ENCODE results near the gene ST6GALNAC3.
"Not testable (repeated sequence)": the region's sequence is repeated elsewhere in the genome, so short reads cannot be mapped to it uniquely, and the experiment has no call there.

The ST6GALNAC3 gene

DNA sequence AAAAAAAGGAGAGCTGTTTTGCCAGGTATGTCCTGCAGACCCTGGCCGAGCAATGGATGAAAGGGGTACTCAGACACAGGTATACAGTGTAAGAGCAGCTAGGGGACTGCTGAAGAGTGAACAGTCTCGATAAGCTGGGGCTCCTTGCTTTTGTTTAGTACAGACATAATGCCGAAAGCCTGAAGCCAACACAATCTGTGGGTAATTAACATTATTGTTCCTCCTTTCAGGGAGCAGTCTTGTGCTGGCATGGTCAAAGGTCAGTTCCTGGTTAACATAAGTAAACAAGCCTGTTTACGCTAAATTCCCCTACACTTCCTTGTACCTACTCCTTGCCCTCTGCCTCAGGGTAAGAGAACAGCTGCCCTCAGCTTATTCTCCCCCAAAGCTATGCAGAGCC lies 520.5 kb downstream of the ST6GALNAC3 start:
- DNase-seq = no peak

- no peak for DNase-seq
These were observed 526.9 kb downstream of the ST6GALNAC3 start for GRCh38 chr1:76601465-76601864.

GRCh38 chr1:76607717-76608116 lies 533.2 kb downstream of the ST6GALNAC3 start:
- no peak for DNase-seq

- DNase-seq = no peak
These were observed 537.4 kb downstream of the ST6GALNAC3 start for GRCh38 chr1:76611770-76612445.

GRCh38 chr1:76613886-76614285 lies 539.3 kb downstream of the ST6GALNAC3 start:
- no peak for DNase-seq

DNA sequence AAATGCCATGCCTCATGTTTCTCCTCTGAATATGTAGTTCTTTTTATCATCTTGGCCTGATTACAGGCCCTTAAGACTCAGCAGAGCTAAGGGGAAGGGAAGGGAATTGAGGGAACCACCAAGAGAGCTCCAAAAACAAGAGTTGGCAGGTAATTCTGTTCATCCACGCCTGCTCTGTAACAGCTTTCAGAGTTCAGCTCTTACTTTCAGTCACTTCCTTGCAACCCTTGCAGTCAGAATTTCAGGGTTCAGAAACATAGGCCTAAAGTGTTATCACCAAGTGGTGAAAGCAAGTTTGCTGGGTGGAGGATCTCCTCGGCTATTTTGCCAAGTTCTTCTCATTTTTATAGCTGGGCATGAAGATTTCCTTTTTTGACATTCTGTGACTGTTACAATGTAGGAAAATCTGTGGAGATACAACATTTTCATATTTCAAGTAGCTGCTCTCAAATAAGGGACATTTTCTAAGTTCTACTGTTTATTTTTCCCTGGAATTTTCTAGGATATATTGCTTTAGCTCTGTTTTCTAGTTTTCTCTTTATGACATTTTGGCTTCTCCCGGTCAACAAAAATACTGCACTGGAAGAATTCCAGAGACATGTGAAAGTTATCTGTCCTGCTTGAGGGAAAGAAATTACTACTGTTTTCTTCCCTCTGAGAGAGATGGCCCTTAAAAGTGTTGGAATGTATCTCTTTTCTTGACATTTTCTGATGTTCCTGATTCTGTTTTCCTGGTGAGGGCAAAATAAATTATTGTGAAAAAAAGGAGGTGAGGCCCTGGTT lies 540.9 kb downstream of the ST6GALNAC3 start:
- DNase-seq = no peak

DNA sequence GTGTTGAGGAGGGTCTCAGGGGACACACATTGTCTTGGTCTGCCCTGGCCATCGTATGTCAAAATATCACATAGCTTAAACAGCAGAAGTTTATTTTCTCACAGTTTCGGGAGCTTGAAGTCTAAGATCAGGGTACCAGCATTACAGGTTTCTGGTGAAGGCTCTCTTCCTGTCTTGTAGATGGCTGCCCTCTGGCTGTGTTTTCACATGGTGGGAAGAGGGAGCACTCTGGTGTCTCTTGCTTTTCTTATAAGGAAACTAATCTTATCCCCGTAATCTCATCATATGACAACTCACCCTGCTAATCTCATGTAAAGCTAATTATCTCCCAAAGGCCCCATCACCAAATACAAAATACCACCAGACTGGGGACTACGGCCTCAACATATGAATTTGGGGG lies 545.8 kb downstream of the ST6GALNAC3 start:
- DNase-seq = no peak

- DNase-seq = no peak
These were observed 548.4 kb downstream of the ST6GALNAC3 start for GRCh38 chr1:76622774-76623528.

- no peak for DNase-seq
These were observed 551.5 kb downstream of the ST6GALNAC3 start for GRCh38 chr1:76625886-76626678.

DNA sequence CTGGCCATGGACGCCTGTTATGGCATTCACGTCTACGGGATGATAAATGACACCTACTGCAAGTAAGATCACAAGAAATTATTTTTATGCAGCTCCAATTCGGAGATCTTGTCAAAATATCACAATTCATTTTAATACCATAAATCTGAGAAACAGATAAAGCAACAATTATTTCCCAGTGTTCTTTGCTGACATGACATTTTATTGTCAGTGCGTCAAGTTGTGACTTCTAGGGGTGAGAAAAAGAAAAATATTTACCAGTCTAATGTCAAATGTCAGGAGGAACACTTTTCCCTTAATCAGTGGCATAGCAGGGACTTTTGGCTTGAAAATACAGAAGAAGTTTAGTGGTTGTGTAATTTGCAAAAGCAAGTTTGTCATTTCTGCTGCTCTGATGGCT lies 553.0 kb downstream of the ST6GALNAC3 start:
- no peak for DNase-seq

DNA sequence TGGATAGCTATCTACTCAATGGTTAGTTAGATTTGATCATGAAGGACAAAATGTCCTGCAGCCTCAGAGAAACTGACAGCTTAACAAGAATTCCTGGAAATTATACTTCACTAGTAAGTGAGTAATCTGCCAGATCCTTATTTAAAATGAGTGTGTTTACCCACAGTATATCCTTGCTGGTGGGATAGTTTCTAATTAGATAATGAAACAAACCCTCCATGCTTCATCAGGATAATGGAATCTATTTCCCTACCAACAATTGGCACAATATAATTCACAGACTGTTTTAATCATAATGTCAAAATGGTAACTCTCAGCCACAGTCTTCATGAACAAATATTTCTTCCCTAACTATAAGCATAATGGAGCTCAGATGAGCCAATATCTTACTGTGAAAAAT lies 553.4 kb downstream of the ST6GALNAC3 start:
- no peak for DNase-seq

DNA sequence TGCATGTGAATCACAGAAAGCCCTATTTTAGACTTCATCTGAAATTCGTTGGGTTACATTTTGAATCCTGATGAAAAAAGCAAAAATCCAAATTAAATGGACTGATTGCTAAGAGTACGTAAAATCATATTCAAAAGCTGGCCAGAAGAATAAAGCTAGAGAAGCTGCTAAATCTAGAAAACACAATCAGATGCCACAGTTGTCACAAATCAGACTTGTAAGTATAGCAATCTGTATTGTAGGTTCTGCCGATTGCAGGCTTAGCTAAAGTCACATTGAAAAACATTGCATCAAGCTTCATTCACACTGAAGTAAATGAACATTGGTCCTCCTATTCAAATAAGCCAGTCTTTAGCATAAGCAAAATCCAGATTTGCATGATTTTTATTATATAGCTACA lies 557.6 kb downstream of the ST6GALNAC3 start:
- no peak for DNase-seq

DNA sequence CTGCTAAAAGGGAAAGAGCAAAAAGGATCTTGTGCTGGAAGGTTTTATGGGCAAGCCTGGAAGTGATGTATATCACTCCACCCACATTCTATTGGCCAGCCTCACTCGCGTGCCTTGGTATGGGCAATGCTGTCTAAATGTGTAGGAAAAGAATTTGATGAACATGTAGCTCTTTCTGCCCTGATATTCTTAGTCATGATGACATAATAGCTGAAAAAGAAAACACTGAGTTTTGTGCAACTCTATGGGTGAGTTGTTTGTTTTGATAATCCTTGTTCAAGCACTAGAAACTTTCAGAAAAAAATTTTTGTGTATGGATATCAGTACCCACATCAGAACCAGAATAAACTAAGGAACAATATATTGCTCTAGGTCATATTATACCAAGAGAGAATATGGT lies 561.2 kb downstream of the ST6GALNAC3 start:
- no peak for DNase-seq

- DNase-seq = no peak
These were observed 564.6 kb downstream of the ST6GALNAC3 start for GRCh38 chr1:76639181-76639580.

- no peak for DNase-seq
These were observed 565.5 kb downstream of the ST6GALNAC3 start for GRCh38 chr1:76640092-76640491.

DNA sequence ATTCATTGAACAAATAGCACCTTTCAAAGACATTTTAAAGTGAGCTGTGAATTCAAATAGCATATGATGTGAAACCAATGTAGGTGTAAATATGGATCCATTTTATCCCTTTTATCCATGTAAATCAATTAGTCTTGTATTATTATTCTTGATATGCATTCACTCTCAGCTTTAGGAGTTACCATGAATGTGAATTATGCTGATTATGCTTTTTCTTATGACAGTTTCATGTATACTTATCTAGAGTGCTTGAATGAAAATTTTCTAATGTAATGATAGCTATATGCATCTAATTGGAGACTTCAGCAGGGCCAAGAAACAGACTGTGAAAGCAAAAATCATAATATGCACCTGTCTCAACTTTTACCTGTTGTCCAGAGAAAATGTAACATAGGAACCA lies 566.2 kb downstream of the ST6GALNAC3 start:
- DNase-seq = no peak

DNA sequence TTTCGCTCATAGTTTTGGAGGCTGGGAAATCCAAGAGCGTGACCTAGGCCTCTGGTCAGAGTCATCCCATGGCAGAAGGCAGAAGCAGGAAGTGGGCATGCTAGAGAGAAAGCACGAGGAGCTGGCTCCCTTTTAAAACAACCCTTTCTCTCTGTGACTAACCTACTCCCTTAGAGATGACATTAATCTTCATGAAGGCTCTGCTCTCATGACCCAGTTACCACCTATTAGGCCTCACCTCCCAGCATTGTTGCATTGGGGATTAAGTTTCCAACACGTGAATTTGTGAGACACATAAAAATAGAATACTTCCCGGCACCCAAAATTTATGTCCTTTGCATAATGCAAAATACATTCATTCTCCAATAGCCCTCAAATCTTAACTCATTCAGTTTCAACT lies 569.6 kb downstream of the ST6GALNAC3 start:
- no peak for DNase-seq

- DNase-seq = not testable (repeated sequence)
These were observed 578.3 kb downstream of the ST6GALNAC3 start for GRCh38 chr1:76652860-76653259.

DNA sequence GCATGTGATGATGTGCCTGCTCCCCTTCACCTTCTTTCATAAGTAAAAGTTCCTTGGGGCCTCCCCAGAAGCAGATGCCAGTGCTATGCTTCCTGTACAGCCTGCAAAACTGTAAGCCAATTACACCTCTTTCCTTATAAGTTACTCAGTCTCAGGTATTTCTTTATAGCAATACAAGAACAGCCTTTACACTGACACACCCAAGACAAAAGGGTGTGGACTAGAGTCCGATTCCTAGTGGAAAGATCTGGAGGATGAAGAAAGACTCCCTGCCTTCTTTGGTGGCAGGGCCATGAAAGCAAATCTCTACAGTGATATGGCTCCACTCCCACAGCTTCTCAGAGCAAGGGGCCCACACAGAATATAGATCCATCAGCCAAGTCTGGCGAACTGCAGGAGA lies 583.1 kb downstream of the ST6GALNAC3 start:
- no peak for DNase-seq

DNA sequence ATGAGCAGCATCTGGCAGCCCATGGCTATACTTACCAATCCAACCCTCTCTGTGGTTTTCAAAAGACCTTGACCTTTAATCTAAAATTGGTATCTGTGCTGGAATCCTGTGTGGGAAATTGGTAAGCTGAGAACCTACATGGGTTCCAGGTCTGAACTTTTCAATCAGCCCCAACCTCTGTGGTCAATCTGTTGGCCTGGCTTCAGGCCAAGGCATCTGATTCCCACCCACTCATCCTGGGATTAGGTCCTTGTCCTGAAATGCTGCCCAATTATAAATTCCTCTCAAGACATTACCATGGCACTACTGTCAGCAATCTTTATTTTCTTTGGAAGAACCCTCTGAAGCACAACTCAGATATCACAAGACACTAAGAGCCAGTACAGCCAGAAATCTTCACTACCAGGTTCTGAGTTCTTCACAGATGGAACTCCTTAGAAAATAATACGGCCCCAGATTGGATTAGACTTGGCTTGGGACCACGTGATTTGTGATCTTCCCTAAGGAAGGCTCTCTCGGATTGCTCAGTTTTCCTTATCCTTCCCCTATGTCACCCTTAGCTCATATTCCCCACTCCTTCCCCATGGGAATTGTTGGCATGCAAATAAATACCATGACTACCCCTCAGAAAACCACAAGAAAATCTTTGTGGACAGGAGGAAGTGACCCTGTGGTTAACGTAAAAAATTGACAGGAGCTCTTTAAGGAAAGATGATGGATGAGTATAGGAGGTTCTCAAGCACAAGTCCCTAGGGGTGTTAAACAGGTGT lies 584.8 kb downstream of the ST6GALNAC3 start:
- DNase-seq = no peak

- DNase-seq = no peak
These were observed 587.0 kb downstream of the ST6GALNAC3 start for GRCh38 chr1:76661531-76661930.

GRCh38 chr1:76666499-76666898 lies 592.0 kb downstream of the ST6GALNAC3 start:
- no peak for DNase-seq

All from CD4-positive, alpha-beta T cell treated with Interleukin-4 for 1 hour (primary cell).